ENCODE results near the gene WASF2.
"Not testable (repeated sequence)": the region's sequence is repeated elsewhere in the genome, so short reads cannot be mapped to it uniquely, and the experiment has no call there.

Gene WASF2

DNA sequence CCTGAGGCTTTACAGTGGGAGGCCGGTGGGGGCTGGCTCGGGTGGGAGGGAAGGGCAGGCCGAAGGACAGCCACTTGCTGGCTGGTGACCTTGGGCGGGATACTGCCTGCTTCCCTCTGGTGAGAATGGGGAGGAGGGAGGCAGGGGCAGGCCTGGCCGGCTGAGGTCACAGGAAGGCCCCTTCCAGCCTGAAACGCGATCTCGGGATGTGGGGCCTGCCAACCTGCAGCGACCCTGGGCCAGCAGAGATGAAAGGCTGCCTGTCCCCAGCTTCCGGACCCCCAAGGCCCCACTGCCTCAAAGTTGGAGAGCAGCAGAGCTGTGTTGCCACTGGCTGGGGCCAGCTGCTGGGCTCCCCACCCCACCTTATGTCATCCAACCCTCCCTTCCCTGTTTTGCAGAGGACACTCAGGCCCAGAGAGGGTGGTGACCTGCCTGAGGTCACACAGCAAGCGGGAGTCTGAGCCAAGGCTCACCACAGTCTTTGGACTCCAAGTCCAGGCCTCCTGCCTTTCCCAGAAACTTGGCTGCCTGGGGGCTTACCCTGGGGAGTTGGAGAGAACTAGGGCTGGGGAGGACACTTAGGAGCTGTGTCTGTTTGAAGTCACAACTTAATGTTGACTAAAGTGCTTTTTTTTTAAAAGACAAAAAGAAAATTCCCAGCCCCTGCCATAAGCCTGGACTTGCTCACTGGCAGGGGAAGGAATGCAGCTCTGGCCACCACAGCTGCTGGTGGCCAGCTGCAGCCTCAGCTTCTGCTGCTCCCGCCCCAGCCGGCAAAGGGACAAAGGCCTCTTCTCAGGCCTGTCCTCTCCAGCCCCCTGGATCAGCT lies 14.8 kb upstream of the WASF2 start:
- no peak for DNase-seq (ENCODE audit: low read depth, low spot score)
- H3K4me3 ChIP-seq (ENCODE audit: low read length) = no peak overlapping the region

DNA sequence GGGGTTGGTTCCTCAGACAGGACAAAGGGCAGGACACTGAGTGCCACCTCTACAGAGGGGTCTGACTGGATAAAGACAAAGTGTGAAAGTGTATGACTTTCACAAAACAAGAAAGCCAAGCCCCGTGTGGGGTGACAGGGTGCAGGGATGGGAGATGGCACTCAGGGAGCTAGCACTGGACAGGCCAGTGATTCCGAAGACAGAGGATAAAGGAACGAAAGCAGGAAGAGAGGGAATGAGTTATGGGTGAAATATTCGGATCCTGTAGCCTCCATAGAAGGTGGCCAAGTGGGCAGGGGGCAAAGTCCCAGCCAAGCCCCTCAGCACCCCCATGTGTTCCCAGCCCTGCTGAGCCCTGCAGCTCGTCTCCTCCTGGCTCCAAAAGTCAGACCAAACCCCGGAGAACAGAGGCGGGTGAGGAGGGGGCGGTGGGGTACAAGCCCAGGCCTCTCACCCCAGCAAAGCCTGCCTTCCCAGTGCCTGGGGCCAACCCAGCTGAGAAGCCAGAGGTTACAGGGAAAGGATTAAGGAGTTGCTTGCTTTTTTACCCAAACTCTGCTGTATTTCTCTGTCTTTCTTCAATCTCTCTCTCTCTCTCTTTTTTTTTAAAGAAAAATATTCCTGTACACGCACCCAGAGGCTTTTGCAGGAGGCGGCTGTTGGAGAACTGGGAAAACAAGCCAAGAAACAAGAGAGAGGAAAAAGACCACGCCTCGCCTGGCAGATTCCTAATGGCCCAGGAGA lies 14.0 kb upstream of the WASF2 start:
- DNase-seq (ENCODE audit: low read depth, low spot score) = no peak
- H3K4me3 ChIP-seq (ENCODE audit: low read length) = no peak overlapping the region

DNA sequence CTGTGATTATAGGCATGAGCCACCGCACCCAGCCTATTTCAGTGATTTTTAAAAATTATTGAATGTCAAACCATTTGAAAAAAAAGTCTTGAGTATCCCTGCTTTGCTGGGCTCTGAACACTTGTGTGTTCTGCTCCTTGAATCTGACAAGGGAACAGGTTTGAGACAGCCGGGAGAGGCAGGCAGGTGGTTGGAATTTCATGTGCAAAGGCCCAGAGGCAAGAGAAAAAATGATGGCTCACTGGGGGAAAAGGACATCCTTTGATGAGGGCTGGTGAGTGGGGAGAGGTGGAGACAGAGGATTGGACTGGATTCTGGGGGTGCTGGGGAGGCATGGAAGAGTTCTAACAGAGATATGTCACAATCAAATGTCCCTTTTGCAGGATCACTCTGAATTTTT lies 13.1 kb upstream of the WASF2 start:
- no peak for DNase-seq (ENCODE audit: low read depth, low spot score)
- H3K4me3 ChIP-seq (ENCODE audit: low read length) = no peak overlapping the region

DNA sequence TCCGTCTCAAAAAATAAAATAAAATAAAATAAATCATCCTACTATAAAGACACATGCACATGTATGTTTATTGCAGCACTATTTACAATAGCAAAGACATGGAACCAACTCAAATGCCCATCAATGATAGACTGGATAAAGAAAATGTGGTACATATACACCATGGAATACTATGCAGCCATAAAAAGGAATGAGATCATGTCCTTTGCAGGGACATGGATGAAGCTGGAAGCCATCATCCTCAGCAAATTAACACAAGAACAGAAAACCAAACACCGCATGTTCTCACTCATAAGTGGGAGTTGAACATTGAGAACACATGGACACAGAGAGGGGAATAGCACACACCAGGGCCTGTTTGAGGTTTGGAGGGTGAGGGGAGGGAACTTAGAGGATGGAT lies 11.2 kb upstream of the WASF2 start:
- DNase-seq (ENCODE audit: low read depth, low spot score); H3K4me3 ChIP-seq (ENCODE audit: low read length): not testable (repeated sequence)

DNA sequence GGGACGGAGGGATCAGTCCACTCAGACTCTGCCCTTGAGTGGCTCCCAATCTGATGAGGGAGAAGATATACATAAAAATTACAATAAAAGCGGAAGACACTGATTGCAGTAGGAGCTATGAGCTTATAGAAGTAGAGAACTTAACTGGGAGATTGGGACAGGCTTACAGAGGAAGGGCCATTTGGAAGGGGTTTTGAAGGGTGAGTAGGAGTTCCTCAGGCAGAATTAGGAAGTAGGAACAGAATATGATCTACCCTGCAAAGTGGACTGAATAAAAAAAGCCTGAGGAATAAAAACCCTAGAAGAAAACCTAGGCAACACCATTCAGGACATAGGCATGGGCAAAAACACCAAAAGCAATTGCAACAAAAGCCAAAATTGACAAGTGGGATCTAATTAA lies 9.2 kb upstream of the WASF2 start:
- DNase-seq (ENCODE audit: low read depth, low spot score) = no peak
- H3K4me3 ChIP-seq (ENCODE audit: low read length) = no peak overlapping the region

DNA sequence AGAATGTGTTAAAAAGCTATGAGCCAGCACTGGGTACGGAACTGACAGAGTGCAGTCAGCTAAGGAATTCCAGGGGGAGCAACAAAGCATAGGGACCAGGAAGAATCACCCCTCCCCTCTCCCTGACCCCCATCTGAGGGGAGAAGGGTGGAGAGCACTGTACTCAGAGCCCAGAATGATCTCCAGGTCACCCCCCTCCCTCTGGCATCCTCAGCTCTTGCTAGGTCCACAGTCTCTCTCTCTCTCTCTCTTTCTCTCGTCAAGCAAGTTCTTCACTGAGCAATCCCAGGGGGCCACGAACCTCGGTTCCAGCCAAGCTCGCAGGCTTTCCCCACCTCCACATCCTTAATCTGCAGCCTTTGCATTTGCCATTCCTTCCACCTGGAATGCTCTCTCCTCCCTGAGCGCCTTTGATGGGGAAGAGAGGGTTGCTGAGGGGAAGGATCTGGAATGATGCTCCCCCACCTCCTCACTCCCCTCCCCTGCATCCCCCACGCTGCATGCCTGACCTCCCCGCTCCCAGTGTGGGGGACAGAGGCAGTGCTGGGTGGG lies 6.7 kb upstream of the WASF2 start:
- DNase-seq (ENCODE audit: low read depth, low spot score) = no peak
- H3K4me3 ChIP-seq (ENCODE audit: low read length) = no peak overlapping the region

DNA sequence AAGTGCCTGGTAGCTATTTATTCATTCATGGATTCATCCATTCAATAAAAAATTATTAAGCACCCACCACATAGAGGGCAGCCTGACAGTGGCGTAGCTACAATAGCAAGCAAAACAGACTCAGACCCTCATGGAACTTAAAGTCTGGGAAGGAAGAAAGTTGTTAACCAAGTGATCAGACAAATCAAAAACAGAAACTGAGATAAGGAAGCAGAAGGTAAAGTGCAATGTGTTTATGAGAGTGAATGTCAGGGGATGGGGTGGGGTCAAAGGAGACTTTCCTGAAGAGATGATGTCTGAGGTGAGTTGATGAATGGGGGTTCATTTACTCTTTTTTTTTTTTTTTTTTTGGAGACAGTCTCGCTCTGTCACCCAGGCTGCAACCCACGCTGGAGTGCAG lies 2.8 kb upstream of the WASF2 start:
- no peak for DNase-seq (ENCODE audit: low read depth, low spot score)
- H3K4me3 ChIP-seq (ENCODE audit: low read length) = no peak overlapping the region

DNA sequence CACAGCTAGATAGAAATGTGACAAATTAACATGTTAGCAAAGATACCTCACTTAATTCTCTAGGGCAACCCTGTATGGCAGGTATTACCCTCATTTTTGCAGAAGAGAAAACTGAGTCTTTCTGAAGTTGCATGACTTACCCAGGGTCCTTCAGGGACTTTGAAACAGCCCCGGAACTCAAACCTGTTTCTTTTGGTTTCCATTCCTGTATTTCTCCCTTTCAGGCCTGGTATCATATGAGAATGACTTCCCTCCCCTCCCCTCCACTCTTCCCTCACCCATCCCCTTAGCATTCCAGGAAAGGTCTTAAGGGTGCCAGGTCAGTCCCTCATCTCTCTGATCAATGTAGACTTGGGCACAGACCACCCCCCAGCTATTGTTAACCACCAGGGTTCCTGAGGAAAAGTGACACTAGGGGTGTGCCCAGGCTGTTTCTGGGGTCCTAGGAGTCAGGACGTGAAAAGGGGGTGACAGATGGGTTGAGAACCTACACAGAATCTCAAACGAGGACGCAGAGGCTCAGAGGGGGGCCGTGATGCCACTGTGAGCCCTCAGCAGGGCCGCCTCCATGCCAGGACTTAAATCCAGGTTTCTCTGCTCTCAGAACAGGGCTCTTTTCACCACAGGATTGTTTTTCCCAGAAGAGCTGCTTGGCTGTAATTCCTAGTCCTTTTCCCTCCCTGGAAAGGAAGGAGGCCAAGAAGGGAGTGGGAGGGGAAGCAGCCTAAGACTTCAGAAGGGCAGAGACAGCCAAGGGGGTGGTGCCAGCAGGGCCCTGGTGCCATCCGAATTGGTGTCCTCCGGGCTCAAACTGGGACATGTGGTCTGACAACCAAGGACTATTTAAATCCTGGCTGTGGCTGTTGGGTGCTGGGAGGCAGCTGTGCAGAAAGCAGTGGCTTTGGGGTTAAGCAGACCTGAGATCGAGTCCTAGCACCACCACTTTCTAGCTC lies 2.1 kb upstream of the WASF2 start:
- no peak for DNase-seq (ENCODE audit: low read depth, low spot score)
- no peak overlapping the region for H3K4me3 ChIP-seq (ENCODE audit: low read length)

DNA sequence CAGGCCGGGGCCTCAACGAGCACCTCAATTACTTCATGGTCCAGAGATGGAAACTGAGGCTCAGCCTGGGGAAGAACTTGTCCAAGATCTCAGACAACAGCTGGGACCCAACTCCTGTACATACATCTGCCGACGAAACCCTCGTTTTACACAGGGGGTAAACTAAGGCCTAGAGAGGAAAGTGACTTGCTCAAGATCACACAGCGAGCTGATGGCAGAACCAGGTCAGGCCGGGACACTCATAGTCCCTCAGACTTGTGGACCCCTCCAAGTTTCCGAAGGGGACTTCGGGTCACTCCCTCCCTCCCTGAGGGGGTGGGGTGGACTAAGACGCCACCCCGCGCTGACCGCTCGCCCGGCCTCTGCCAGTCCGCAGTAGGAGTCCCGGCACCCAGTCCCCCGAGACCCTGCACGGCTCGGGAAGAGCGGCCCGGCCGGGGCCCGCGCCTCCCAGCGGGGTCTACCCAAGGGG lies 430 bp downstream of the WASF2 start:
- peak; percentile 37 for DNase-seq (ENCODE audit: low read depth, low spot score)
- H3K4me3 ChIP-seq (ENCODE audit: low read length) = peak overlapping the region; percentile 99

DNA sequence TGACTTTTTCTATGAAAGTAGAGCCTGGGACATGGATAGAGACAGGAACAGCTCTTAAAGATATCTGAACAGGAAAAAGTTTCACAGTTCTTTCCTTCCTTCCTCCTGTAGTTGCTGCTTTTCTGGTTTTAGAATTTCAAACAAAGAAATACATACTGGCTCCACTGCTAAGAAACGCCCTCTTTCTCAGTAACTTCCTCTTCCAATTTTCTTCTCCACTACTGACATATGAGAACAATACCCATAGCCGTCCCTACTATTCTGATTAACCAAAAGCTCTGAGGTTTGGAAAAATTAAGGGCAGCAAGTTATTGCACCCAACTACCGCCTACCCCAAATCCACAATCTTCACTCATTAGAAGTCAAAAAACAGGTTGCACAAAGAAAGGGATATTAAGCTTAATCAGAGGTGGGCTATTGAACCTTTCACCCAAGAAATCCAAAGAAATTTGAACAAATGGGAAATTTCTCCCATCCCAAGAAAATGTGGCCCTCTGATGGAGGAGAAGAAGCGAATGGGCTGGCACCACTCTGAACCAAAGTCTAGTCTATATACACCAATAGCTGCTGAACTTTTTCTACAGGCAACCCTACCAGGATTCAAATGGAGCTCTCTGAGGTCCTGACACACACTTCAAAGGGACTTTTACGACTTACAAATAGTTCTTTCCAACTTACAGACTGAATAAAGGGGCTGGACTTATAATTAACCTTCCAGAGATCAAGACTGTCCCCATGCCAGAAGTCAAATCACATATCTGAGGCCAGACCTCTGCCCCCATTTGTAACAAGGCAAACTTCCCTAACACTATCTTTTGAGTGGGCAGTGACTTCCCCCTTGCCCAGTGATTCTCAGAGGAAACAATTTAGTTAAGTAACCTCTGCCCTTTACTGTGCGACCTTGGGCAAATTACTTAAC lies 1.7 kb downstream of the WASF2 start:
- DNase-seq (ENCODE audit: low read depth, low spot score) = peak; percentile 54
- H3K4me3 ChIP-seq (ENCODE audit: low read length) = peak overlapping the region; percentile 99

DNA sequence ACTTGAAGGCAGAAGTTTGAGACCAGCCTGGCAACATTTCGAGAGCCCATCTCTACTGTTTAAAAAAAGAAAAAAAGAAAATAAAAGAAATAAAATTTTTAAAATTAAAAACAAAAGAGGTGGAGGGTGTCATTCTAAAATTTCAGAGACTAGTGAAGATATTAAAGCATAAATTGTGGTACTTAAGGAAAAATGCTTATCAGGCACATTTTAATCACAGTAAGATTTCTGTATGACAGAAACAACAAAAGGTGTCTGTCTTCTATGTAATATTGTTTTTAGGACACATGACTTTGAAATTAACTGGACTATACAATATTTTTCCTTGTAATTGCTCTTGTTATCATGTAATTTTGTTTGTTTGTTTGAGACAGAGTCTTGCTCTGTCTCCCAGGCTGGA lies 4.6 kb downstream of the WASF2 start:
- no peak for DNase-seq (ENCODE audit: low read depth, low spot score)
- H3K4me3 ChIP-seq (ENCODE audit: low read length) = no peak overlapping the region

DNA sequence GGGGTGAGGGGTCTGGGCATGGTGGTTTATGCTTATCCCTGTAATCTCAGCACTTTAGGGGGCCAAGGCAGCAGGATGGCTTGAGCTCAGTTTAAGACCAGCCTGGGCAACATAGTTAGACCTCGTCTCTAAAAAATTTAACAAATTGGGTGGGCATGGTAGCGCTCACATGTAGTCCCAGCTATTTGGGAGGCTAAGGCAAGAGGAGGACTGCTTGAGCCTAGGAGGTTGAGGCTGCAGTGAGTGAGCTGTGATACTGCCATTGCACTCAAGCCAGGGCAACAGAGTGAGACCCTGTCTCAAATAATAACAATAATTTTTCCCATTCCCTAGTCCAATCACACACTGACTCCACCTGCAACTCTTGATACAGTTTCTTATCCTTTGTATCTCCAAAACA lies 6.3 kb downstream of the WASF2 start:
- no peak overlapping the region for H3K4me3 ChIP-seq (ENCODE audit: low read length)
- no peak for DNase-seq (ENCODE audit: low read depth, low spot score)

DNA sequence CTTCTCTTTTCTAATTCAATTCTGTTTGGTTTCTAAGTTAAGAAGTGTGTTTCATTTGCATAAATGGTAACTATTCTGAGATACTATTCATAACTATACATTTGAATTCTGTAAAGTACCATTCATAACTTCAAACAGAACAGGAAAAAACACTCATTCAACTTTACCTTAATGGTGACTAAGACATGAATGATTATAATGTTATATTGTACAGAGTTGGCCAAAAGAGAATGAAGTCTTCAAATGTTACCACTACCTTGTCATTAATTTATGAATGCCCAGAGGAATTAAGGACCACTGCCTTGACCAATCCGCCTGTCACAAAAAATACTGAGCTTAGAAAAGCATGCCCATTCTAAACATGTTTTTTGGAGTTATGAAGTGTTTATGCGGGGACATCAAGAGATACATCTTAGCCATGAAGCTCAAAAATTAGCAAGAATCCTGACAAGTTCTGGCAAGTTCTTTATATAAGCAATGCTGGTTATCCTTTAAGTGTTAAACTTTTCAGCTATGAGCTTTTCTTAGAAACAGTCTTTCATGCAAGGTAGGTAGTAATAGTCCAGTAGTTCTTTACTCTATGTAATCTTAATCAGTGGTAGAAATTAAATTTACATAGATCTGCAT lies 7.9 kb downstream of the WASF2 start:
- no peak overlapping the region for H3K4me3 ChIP-seq (ENCODE audit: low read length)
- DNase-seq (ENCODE audit: low read depth, low spot score) = no peak

DNA sequence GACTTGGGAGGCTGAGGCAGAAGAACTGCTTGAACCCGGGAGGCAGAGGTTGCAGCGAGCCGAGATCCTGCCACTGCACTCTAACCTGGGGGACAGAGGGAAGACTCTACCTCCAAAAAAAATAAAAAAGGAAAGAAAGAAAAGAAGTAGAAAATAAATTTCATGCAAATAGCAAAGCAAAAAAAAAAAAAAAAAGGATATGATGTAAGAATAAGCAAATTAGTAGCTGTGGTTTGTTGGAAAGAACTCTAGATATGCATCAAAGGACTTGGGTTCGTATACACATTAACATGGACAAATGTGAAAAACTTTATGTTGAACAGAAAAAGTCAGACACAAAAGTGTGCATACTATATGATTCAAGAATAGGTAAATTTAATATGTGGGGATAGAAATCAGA lies 11.9 kb downstream of the WASF2 start:
- no peak overlapping the region for H3K4me3 ChIP-seq (ENCODE audit: low read length)
- DNase-seq (ENCODE audit: low read depth, low spot score) = peak; percentile 25

DNA sequence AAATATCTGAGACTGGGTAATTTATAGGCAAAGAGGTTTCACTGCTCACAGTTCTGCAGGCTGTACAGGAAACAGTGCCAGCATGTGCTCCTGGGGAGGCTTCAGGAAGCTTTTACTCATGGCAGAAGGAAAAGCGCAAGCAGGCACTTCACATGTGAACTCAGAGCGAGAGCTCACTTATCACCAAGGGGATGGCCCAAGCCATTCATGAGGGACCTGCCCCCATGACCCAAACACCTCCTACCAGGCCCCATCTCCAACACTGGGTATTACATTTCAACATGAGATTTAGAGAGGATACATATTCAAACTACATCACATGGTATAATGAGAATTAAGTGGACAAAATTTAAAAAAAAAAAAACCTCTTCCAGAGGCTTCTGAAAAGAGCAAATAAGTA lies 13.7 kb downstream of the WASF2 start:
- no peak overlapping the region for H3K4me3 ChIP-seq (ENCODE audit: low read length)
- no peak for DNase-seq (ENCODE audit: low read depth, low spot score)

DNA sequence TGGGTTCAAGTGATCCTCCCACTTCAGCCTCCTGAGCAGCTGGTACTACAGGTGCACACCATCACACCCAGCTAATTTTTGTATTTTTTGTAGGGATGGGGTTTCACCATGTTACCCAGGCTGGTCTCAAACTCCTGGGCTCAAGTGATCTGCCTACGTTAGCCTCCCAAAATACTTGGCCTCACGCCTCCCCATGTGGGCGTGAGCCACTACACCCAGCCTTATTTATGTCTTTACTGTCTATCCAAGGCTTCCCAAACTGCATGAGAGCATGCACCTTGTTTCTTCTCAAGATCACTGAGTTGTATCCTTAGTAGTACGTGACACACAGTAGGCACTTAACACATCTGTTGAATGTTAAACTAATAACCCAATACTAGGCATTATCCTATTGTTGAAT lies 14.2 kb downstream of the WASF2 start:
- no peak overlapping the region for H3K4me3 ChIP-seq (ENCODE audit: low read length)

DNA sequence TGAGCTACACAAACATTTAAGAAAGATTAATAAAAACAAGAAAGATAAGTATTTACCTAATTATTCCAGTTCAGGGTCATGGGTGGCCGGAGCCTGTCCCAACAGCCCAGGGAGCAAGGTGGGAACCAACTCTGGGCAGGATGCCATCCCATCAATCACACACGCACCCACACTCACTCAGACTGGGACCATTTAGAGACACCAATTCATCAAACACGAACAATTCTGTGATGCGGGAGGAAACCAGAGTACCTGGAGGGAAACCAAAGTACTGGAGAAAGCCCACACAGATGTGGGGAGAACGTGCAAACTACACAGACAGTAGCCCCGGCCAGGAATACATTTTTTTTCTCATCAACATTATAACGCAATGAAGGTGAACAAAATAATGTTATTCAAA lies 16.2 kb downstream of the WASF2 start:
- peak; percentile 33 for DNase-seq (ENCODE audit: low read depth, low spot score)
- no peak overlapping the region for H3K4me3 ChIP-seq (ENCODE audit: low read length)

More for the DNA sequence above, 14.2 kb downstream of the WASF2 start:
- no peak for DNase-seq (ENCODE audit: low read depth, low spot score)

DNA sequence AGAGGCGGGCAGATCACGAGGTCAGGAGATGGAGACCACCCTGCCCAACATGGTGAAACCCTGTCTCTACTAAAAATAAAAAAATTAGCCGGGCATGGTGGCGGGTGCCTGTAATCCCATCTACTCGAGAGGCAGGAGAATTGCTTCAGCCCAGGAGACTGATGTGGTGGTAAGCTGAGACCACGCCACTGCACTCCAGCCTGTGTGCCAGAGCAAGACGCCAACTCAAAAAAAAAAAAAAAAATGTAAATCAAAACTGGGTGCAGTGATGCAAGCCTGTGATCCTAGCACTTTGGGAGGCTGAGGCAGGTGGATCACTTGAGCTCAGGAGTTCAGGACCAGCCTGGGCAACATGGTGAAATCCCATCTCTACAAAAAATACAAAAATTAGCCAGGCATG lies 17.9 kb downstream of the WASF2 start:
- H3K4me3 ChIP-seq (ENCODE audit: low read length); DNase-seq (ENCODE audit: low read depth, low spot score): not testable (repeated sequence)

Data from Jurkat, Clone E6-1 (cell line).